Uterus (tissue), 4 donors: ENCODE results near the gene BCAN. TPM values are rescaled to one million over a fixed set of nuclear protein-coding genes. Genes with fewer than 3 reads are reported as not detected.
A peak's percentile ranks its signal among the peaks of the same experiment; 100 is the strongest.

Experiments used
- DNase-seq, 2 donors: peaks; one replicate each; pipeline ENCODE4 v3.0.0-alpha.2; 2019 to 2020
- H3K27ac ChIP-seq, 2 donors: fragments of 200-600 bp; sonication (generic); 1 replicate in 1 of 2; 2 replicates in 1 of 2; pipeline ENCODE4 v1.5.1; 2016 to 2018
- H3K27me3 ChIP-seq, 2 donors: fragments of 200-600 bp; sonication (generic); one replicate each; pipeline ENCODE4 v1.5.1; 2018 to 2019; ENCODE audit warnings: control low read depth in 1 of 2
- H3K36me3 ChIP-seq, 2 donors: fragments of 200-600 bp; sonication (generic); one replicate each; pipeline ENCODE4 v1.5.1; 2019; ENCODE audit warnings: control low read depth in 1 of 2
- H3K4me1 ChIP-seq, 2 donors: fragments of 200-600 bp; sonication (generic); one replicate each; pipeline ENCODE4 v1.5.1; 2018 to 2019; ENCODE audit warnings: control low read depth in 1 of 2
- H3K4me3 ChIP-seq, 2 donors: fragments of 200-600 bp; sonication (generic); 1 replicate in 1 of 2; 2 replicates in 1 of 2; pipeline ENCODE4 v1.5.1; 2018 to 2019; ENCODE audit warnings: mild to moderate bottlenecking in 1 of 2
- H3K9me3 ChIP-seq, 2 donors: fragments of 200-600 bp; sonication (generic); one replicate each; pipeline ENCODE4 v1.5.1; 2019; ENCODE audit warnings: control low read depth in 1 of 2
- POLR2A ChIP-seq, 2 donors: fragments of 450-650 bp; IDR thresholded peaks; one replicate each; pipeline ENCODE4 v1.6.1; 2016; ENCODE audit warnings: antibody characterized with exemption in 2 of 2, mild to moderate bottlenecking in 1 of 2, moderate library complexity in 1 of 2
- intact Hi-C: fragments of 100-400 bp; cut with DNase I; formaldehyde crosslinking; loops from one replicate; pipeline ENCODE4 v1.15.1; 2023; ENCODE audit warnings: low total_unique reads
- total RNA-seq, 4 donors: library from RNA; depleted of rRNA in 3 of 4; stranded (reverse); fragments of >200 nt in 3 of 4; gene quantifications; one replicate each; pipeline versions ENCODE4 v1.1.0 to v1.2.4, GENCODE V29; 2014 to 2023
- TF ChIP-seq, protein P1 (sequence below), 4 experiments: fragments of 200-600 bp in 2 of 4; fragments of 450-650 bp in 2 of 4; sonication (generic) in 2 of 4; IDR thresholded peaks; one replicate each; pipeline ENCODE4 v1.5.1; 2016 to 2019; ENCODE audit warnings: antibody characterized with exemption in 4 of 4, mild to moderate bottlenecking in 2 of 4, moderate library complexity in 1 of 4
- donor health status: DM: yes; HTN: yes; CAD: no.

The BCAN gene, protein sequence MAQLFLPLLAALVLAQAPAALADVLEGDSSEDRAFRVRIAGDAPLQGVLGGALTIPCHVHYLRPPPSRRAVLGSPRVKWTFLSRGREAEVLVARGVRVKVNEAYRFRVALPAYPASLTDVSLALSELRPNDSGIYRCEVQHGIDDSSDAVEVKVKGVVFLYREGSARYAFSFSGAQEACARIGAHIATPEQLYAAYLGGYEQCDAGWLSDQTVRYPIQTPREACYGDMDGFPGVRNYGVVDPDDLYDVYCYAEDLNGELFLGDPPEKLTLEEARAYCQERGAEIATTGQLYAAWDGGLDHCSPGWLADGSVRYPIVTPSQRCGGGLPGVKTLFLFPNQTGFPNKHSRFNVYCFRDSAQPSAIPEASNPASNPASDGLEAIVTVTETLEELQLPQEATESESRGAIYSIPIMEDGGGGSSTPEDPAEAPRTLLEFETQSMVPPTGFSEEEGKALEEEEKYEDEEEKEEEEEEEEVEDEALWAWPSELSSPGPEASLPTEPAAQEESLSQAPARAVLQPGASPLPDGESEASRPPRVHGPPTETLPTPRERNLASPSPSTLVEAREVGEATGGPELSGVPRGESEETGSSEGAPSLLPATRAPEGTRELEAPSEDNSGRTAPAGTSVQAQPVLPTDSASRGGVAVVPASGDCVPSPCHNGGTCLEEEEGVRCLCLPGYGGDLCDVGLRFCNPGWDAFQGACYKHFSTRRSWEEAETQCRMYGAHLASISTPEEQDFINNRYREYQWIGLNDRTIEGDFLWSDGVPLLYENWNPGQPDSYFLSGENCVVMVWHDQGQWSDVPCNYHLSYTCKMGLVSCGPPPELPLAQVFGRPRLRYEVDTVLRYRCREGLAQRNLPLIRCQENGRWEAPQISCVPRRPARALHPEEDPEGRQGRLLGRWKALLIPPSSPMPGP
- 1 to 10 TPM in 3 of 4 donors, not detected in 1; 2.3 to 3.0 (median 2.8) TPM for total RNA-seq

GRCh38 chr1:156641761-156642264 is at the start of gene BCAN:
Gene BCAN, plus strand, starts transcription at chr1:156642117. Its CDS starts 3,938 bp downstream, at chr1:156646055.
- Histone ChIP-seq H3K4me1 (peaks cover 0 to 17% of the 10 kb centered on the region in 2 donors), H3K27ac (peak within 1 kb of the TSS; percentile 10 to 31), H3K9me3 (no peaks in the 10 kb centered on the region), H3K27me3 (no peaks in the 10 kb centered on the region), H3K36me3 (no peaks in the 10 kb centered on the region), H3K4me3 (peak within 1 kb of the TSS; percentile 27 to 29)
- TF ChIP-seq, protein P1, sequence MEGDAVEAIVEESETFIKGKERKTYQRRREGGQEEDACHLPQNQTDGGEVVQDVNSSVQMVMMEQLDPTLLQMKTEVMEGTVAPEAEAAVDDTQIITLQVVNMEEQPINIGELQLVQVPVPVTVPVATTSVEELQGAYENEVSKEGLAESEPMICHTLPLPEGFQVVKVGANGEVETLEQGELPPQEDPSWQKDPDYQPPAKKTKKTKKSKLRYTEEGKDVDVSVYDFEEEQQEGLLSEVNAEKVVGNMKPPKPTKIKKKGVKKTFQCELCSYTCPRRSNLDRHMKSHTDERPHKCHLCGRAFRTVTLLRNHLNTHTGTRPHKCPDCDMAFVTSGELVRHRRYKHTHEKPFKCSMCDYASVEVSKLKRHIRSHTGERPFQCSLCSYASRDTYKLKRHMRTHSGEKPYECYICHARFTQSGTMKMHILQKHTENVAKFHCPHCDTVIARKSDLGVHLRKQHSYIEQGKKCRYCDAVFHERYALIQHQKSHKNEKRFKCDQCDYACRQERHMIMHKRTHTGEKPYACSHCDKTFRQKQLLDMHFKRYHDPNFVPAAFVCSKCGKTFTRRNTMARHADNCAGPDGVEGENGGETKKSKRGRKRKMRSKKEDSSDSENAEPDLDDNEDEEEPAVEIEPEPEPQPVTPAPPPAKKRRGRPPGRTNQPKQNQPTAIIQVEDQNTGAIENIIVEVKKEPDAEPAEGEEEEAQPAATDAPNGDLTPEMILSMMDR (IDR thresholded peaks at IDR 0.05) = no peak
- TF ChIP-seq POLR2A (IDR thresholded peaks at IDR 0.05) = no peak
- peak; percentile 50 to 61 for DNase-seq
- intact Hi-C loops = no loop called here

DNA sequence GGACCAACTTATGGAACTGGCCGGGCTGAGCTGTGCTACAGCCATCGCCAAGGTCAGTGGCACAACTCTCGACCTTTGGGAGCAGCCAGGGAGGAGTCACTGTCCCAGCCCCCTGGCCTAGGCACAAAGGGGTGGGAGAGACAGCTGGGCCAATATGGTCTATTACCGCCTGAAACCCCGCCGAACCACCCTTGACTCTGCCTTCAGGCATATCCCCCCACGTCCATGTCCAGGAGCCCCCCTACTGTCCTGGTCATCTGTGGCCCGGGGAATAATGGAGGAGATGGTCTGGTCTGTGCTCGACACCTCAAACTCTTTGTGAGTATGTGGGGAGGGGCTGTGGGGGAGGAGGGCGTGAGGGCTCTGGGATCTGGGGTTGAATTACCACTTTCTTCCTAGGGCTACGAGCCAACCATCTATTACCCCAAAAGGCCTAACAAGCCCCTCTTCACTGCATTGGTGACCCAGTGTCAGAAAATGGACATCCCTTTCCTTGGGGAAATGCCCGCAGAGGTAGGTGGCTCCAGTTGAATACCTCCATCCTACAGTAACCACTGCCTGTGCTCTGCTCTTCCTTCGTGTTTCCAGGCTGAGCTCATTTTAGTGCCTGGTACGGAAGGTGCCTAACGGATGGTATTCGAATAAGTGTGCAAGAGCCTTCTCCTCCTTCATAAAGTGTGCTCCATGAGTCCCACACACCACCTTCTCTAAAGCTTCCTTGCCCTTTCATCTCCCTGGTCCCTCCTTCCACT is 49.6 kb upstream of the BCAN start:
- DNase-seq = no peak
- H3K27ac ChIP-seq = peak overlapping the region; percentile 87 to 93
- peak overlapping the region; percentile 66 to 68 for H3K4me3 ChIP-seq
- no peaks in the 10 kb centered on the region for H3K27me3 ChIP-seq
- no peaks in the 10 kb centered on the region for H3K9me3 ChIP-seq
- intact Hi-C loops = no loop called here
- TF ChIP-seq, protein P1 (IDR thresholded peaks at IDR 0.05) = no peak
- no peak for TF ChIP-seq POLR2A (IDR thresholded peaks at IDR 0.05)
- H3K4me1 ChIP-seq = no peaks in the 10 kb centered on the region
- no peaks in the 10 kb centered on the region for H3K36me3 ChIP-seq

GRCh38 chr1:156592910-156593660 is 48.8 kb upstream of the BCAN start:
- Histone ChIP-seq H3K27ac (no peak overlapping the region), H3K4me3 (no peak overlapping the region), H3K27me3 (no peaks in the 10 kb centered on the region), H3K36me3 (no peaks in the 10 kb centered on the region), H3K9me3 (no peaks in the 10 kb centered on the region), H3K4me1 (no peaks in the 10 kb centered on the region)
- DNase-seq = no peak
- TF ChIP-seq, protein P1 (IDR thresholded peaks at IDR 0.05) = no peak
- no peak for TF ChIP-seq POLR2A (IDR thresholded peaks at IDR 0.05)
- intact Hi-C loops = no loop called here

DNA sequence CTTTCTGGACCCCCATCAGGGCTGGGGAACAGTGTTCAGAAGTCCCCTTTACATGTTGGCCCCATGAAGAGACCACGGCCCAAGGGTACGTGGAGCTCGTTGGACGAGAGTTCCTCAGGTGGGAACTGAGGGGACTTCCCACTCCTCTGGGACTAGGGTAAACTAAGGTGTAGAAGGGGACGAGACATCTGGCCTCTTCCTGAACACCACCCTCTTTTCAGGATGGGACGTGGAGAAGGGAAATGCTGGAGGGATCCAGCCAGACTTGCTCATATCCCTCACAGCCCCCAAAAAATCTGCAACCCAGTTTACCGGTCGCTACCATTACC is 48.3 kb upstream of the BCAN start:
- Histone ChIP-seq H3K4me3 (no peak overlapping the region), H3K4me1 (no peaks in the 10 kb centered on the region), H3K27me3 (no peaks in the 10 kb centered on the region), H3K27ac (no peak overlapping the region), H3K36me3 (no peaks in the 10 kb centered on the region), H3K9me3 (no peaks in the 10 kb centered on the region)
- intact Hi-C loops = no loop called here
- DNase-seq = no peak
- no peak for TF ChIP-seq POLR2A (IDR thresholded peaks at IDR 0.05)
- TF ChIP-seq, protein P1 (IDR thresholded peaks at IDR 0.05) = no peak
